ENCODE measurements around the gene HDAC4.

DNA sequence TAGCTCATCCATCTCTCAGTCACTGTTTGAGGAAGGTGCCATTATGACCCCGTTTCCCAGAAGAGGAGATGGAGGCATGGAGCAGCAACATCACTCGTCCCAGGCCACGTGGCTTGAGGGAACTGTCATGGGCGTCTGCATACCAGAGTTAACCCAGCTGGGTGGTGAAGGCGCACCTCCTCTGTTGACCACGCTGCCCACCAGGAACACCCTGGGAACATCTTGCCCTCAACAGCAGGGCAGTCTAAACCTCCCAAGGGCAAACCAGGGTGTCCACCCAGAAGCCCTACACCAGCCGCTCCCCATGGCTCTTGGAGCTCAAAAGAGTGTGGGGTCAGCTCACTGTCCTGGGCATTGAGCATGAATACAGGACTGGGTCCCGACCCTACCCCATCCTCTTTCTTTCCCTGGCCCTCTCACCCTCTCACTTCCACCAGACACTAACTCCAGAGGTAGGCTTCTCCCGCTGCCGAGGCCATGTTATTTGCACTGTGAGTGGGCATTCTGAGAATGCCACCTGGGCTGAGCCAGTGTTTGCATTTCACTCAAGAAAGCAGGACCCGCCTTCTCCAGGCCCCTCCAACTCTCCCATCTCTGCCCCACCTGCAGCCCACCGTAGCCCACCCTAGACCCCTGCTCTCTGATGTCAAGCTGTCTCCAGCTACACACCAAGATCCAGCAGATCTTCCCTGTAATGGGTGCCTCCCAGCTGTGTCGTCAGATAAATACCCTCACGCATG, 259.6 kb downstream of the HDAC4 start:
- TF ChIP-seq, protein P1, sequence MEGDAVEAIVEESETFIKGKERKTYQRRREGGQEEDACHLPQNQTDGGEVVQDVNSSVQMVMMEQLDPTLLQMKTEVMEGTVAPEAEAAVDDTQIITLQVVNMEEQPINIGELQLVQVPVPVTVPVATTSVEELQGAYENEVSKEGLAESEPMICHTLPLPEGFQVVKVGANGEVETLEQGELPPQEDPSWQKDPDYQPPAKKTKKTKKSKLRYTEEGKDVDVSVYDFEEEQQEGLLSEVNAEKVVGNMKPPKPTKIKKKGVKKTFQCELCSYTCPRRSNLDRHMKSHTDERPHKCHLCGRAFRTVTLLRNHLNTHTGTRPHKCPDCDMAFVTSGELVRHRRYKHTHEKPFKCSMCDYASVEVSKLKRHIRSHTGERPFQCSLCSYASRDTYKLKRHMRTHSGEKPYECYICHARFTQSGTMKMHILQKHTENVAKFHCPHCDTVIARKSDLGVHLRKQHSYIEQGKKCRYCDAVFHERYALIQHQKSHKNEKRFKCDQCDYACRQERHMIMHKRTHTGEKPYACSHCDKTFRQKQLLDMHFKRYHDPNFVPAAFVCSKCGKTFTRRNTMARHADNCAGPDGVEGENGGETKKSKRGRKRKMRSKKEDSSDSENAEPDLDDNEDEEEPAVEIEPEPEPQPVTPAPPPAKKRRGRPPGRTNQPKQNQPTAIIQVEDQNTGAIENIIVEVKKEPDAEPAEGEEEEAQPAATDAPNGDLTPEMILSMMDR (IDR thresholded peaks at IDR 0.05; ENCODE audit: insufficient read depth, low read length, poor library complexity, severe bottlenecking) = no peak
- TF ChIP-seq EZH2phosphoT487 (conservative IDR thresholded peaks at IDR 0.05; ENCODE audit: low read length) = no peak
